ENCODE results near the gene TRABD.

The TRABD gene

DNA sequence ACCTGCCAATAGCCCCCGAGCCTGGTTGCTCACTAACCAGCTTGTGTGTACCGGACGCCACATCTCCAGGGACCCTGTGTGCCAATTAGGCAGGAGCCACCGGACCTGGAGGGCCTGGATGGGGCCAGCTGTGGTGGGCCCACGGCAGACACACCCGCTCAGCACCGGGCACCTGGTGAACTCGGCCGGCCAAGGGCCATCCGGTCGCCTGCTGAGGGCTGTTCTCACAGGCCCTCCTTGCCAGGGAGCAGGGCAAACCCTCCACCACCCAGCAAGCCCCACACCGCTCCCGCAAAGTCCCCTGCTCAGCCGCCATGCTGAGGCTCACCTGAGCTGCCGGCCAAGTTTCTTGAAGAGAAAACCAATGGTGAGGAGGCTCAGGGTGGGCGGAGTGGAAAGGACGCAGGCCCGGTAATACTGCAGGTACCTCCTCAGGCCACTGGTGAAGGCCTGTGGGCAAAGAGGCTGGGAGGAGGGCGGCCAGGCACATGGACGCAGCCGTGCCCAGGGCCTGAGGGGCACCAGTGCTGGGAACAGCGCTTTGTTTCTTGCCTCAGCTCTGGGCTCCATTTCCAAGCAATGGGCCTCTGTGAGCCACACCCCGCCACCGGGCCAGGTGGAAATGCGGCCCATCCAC lies 42.0 kb downstream of the TRABD start:
- DNase-seq (ENCODE audit: extremely low read depth, low read depth), result no peak
- TF ChIP-seq, protein P1, sequence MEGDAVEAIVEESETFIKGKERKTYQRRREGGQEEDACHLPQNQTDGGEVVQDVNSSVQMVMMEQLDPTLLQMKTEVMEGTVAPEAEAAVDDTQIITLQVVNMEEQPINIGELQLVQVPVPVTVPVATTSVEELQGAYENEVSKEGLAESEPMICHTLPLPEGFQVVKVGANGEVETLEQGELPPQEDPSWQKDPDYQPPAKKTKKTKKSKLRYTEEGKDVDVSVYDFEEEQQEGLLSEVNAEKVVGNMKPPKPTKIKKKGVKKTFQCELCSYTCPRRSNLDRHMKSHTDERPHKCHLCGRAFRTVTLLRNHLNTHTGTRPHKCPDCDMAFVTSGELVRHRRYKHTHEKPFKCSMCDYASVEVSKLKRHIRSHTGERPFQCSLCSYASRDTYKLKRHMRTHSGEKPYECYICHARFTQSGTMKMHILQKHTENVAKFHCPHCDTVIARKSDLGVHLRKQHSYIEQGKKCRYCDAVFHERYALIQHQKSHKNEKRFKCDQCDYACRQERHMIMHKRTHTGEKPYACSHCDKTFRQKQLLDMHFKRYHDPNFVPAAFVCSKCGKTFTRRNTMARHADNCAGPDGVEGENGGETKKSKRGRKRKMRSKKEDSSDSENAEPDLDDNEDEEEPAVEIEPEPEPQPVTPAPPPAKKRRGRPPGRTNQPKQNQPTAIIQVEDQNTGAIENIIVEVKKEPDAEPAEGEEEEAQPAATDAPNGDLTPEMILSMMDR (IDR thresholded peaks at IDR 0.05; ENCODE audit: low read depth, low read length), result no peak

GRCh38 chr22:50228366-50228765 lies 42.7 kb downstream of the TRABD start:
- DNase-seq (ENCODE audit: extremely low read depth, low read depth), result no peak
- TF ChIP-seq, protein P1 (IDR thresholded peaks at IDR 0.05; ENCODE audit: low read depth, low read length), result no peak

DNA sequence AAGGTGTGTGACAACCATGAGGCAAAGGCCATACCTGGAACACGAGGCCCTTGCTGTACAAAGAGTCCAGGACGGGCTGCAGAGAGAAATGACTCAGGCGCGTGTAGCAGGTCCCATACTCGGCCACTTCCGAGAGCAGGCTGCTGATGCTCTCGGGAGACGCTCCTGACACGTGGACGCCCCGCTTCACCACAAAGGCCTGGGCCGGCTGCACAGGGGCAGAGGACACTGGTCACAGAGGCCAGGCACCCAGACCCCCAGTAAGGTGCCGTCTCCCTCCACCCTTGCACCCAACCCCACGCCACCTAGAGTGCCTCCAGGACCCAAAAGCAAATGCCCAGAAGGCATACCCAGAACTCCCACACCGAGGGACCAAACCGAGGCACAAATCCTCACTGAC lies 43.7 kb downstream of the TRABD start:
- TF ChIP-seq, protein P1 (IDR thresholded peaks at IDR 0.05; ENCODE audit: low read depth, low read length), result no peak
- DNase-seq (ENCODE audit: extremely low read depth, low read depth), result no peak

GRCh38 chr22:50232481-50233151 lies 46.9 kb downstream of the TRABD start:
- no peak for DNase-seq (ENCODE audit: extremely low read depth, low read depth)
- TF ChIP-seq, protein P1 (IDR thresholded peaks at IDR 0.05; ENCODE audit: low read depth, low read length), result no peak

DNA sequence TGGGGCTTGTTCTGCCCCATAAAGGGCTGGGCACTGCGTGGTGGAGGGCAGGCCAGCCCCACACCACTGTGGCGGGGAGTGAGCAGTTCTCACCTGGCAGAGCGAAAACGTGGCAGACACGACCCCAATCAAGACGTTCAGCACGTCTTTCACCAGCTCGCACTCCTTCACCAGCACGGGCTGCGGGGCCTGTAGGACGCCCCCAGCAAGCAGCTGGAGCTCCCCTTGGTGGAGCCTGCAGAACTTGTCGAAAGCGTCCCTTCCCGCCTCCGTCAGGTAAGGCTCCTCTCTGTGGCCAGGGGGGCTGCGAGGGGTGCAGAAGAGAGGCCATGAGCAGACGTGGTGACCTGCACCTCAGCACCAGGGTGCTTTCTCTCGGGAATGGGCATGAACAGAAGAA lies 47.5 kb downstream of the TRABD start:
- TF ChIP-seq, protein P1 (IDR thresholded peaks at IDR 0.05; ENCODE audit: low read depth, low read length), result no peak
- no peak for DNase-seq (ENCODE audit: extremely low read depth, low read depth)

DNA sequence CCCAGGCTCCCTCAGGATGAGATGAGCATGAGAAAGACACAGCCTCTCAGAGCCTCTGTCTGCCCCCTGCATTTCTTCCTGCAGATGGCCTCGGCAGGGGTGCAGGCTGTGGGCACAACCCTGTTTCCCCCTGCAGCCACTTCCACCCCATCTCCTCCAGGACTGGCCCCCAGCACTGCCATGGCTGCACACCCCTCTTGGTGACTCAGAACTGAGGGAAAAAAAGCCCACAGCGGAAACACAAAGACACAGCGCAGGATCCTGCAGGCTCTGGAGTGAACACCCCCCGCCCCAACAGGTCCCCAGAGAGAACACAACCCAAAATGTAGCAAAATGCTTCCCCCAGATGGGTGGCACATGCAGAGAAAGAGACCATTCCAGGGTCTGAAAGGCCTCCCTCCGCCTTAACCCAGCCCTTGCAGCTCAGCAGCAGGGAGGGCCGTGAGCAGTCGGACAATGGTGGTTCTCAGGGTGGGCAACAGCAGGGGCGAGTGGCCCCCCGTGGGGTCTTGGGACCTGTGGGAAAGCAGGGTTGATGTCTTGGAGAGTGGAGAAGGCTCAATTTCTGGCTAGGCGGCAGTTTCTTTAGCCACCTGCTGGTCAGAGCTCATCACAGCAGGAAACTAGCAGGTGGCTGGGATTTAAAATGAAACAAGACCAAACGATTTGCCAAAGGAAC lies 51.2 kb downstream of the TRABD start:
- no peak for DNase-seq (ENCODE audit: extremely low read depth, low read depth)
- TF ChIP-seq, protein P1 (IDR thresholded peaks at IDR 0.05; ENCODE audit: low read depth, low read length), result peak; percentile 31

DNA sequence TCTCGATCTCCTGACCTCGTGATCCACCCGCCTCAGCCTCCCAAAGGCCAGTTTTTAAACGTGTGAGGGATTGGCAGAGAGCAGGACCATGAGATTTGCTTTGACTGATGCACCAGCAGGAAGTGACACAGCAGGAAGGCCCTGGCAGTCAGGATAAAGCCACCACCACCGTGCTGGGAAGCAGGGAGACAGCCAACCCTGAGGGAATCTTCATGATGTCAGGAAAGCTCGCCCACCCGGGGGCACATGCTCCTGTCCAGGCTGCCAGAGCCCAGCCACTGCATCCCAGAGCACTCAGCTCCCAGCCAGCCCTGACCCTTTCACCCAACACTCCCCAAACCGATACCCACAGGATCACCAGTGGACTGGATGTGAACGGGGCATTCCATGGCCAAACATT lies 53.0 kb downstream of the TRABD start:
- TF ChIP-seq, protein P1 (IDR thresholded peaks at IDR 0.05; ENCODE audit: low read depth, low read length), result no peak

More for the DNA sequence above, 53.0 kb downstream of the TRABD start:
- no peak for DNase-seq (ENCODE audit: extremely low read depth, low read depth)
